HG02840 (cell line): ENCODE data around the gene APBA2.
"Not testable (repeated sequence)": the region's sequence is repeated elsewhere in the genome, so short reads cannot be mapped to it uniquely, and the experiment has no call there.

Experiments used
- ATAC-seq: cut with Tn5 transposase; IDR thresholded peaks from one replicate; pipeline ENCODE4 v1.9.1; 2021; ENCODE audit warnings: mild to moderate bottlenecking, moderate library complexity, moderate number of reproducible peaks; ENCODE audit not compliant: unreplicated experiment, low FRiP score

APBA2 gene

GRCh38 chr15:29021857-29022256 lies 136.1 kb downstream of the APBA2 start:
- ATAC-seq, result no peak

- no peak for ATAC-seq
Measured at GRCh38 chr15:29024662-29025061, 138.9 kb downstream of the APBA2 start.

- not testable (repeated sequence) for ATAC-seq
Measured at GRCh38 chr15:29025411-29025810, 139.6 kb downstream of the APBA2 start.

GRCh38 chr15:29028158-29028557 lies 142.4 kb downstream of the APBA2 start:
- not testable (repeated sequence) for ATAC-seq

- ATAC-seq, result no peak
Measured at GRCh38 chr15:29029651-29030195, 143.9 kb downstream of the APBA2 start.

- ATAC-seq, result no peak
Measured at GRCh38 chr15:29031502-29032228, 145.9 kb downstream of the APBA2 start.

- ATAC-seq, result no peak
Measured at GRCh38 chr15:29032229-29032625, 146.5 kb downstream of the APBA2 start.

GRCh38 chr15:29032751-29033150 lies 147.0 kb downstream of the APBA2 start:
- ATAC-seq, result no peak

- ATAC-seq, result no peak
Measured at GRCh38 chr15:29034151-29034550, 148.4 kb downstream of the APBA2 start.

- no peak for ATAC-seq
Measured at GRCh38 chr15:29034593-29035335, 149.0 kb downstream of the APBA2 start.

GRCh38 chr15:29035336-29036285 lies 149.8 kb downstream of the APBA2 start:
- no peak for ATAC-seq

GRCh38 chr15:29037997-29038705 lies 152.4 kb downstream of the APBA2 start:
- no peak for ATAC-seq

- ATAC-seq, result no peak
Measured at GRCh38 chr15:29039466-29040369, 153.9 kb downstream of the APBA2 start.

- no peak for ATAC-seq
Measured at GRCh38 chr15:29040370-29040751, 154.6 kb downstream of the APBA2 start.

GRCh38 chr15:29043736-29044502 lies 158.1 kb downstream of the APBA2 start:
- ATAC-seq, result no peak

GRCh38 chr15:29044503-29044901 lies 158.7 kb downstream of the APBA2 start:
- ATAC-seq, result no peak

- ATAC-seq, result not testable (repeated sequence)
Measured at GRCh38 chr15:29045161-29045560, 159.4 kb downstream of the APBA2 start.

GRCh38 chr15:29045717-29046116 lies 159.9 kb downstream of the APBA2 start:
- ATAC-seq, result no peak
